NCI-H345 treated with DMSO at 0.1 percent for 48 hours (cell line): Measurements from ENCODE around the gene CHST7.

Experiments used
- DNase-seq: peaks from one replicate; lab custom pipeline; 2025; ENCODE audit not compliant: unreplicated experiment; lab: John Stamatoyannopoulos, UW

The CHST7 gene

DNA sequence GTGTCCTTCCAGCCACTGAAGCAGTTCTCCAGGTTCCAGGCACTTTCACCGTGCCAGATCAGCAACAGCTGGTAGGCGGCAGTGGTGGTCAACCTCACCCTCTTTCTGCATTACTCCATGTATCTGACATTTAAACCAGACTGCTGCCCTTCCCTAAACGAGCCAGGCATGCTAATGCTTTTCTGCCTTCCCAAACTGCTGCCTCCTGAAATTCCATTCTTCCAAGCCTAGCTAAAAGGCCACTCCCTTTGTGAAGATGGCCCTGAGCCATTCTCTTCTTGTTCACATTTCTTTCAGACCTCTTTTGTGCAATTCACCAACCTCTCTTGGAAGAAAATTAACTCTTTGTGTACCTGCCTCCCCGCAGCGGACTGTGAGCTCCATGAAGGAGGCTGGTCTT lies 73.7 kb downstream of the CHST7 start:
- no peak for DNase-seq
